HG02763 (cell line): ENCODE data around the gene SPZ1.
"Not testable (repeated sequence)": the region's sequence is repeated elsewhere in the genome, so short reads cannot be mapped to it uniquely, and the experiment has no call there.

Experiments used
- ATAC-seq: cut with Tn5 transposase; IDR thresholded peaks from one replicate; pipeline ENCODE4 v1.9.1; 2021; ENCODE audit warnings: mild to moderate bottlenecking, moderate library complexity; ENCODE audit not compliant: unreplicated experiment

The SPZ1 gene, protein sequence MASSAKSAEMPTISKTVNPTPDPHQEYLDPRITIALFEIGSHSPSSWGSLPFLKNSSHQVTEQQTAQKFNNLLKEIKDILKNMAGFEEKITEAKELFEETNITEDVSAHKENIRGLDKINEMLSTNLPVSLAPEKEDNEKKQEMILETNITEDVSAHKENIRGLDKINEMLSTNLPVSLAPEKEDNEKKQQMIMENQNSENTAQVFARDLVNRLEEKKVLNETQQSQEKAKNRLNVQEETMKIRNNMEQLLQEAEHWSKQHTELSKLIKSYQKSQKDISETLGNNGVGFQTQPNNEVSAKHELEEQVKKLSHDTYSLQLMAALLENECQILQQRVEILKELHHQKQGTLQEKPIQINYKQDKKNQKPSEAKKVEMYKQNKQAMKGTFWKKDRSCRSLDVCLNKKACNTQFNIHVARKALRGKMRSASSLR

DNA sequence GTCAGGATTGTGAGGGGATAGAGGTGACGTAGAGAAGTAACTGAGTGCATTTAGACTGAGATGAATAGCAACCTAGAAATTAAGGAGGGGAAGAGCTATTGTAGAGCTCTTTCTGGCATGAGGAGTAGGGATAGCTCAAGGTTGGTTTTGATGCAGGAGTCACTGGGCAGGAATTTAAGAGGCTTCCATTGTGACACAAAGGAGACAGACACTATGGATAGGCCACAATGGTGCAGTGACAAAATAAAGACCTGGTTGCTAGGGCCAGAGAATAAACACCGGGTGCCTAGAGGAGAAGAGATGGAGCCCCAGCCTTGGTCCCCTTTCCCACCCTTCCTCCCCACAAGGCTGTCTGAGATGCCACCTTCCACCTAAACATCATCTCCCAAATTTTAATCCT, at the start of gene SPZ1:
Gene SPZ1 (plus strand): TSS at position 301 of the 400 bp plus-strand sequence. CDS start 214 bp downstream, outside the sequence.
- no peak for ATAC-seq

DNA sequence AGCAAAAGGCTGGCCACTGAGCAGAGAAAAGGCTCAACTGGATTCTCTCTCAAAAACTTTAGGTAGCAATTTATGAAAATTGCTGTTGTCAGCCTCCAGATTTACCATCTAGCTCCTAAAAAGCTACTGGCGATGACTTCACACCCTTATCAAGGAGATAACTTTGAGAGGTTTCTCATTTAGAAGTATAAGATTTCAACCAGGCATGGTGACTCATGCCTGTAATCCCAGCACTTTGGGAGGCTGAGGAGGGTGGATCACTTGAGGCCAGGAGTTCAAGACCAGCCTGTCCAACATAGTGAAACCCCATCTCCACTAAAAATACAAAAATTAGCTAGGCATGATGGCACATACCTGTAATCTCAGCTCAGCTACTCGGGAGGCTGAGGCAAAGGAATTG, 49.3 kb upstream of the SPZ1 start:
- ATAC-seq, result not testable (repeated sequence)

DNA sequence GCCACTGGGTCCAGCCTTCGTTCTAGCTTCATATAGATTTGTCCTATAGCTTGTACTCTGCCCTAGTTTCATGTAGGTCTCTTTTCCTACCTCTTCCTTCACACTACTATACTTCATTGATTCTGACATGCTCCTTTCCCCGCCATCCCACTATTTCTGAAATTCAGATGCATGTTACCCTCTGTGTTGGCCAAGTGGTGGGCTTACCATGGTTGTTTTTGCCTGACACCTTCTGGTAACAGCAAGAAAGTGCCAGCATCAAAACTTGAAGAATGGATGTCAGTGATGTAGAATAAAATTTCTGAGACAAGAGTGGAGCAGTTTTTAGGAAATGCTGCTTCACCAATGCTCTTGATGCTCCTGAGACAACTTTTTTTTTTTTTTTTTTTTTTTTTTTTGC, 44.5 kb upstream of the SPZ1 start:
- ATAC-seq, result no peak

DNA sequence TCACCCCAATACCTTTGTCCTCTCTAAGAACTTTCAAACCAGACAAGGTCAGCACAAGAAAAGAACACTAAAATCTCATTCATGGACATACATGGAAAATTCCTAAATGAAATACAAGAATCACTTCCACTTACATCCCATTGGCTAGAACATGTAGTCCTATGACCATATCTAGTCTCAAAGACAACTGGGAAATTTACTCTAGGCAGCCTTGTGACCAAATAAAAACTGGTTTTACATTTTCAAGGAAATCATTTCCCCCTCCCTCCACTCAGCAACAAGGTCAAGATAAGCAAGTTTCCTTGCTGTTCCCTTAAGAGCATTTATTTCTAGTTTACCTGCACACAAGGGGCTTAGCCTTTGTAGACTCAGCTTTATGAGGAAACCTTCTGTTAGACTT, 43.6 kb upstream of the SPZ1 start:
- no peak for ATAC-seq

DNA sequence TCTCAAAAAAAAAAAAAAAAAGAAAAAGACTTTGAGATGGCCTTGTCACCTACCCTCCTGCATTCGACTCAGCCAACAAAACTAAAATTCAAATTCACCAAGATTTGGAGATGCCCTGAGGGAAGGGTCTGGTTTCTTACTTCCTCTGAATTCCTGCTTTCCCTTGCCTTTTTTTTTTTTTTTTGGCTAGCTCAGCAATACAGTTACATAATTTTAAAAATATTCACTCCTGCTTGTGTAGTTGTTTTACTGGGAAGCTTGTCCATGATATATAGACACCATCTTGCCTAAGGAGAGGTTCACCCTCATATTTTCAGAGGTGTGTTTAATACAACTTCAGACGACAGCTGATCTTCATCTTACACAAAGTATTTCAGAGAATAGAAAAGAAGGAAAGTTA, 42.6 kb upstream of the SPZ1 start:
- ATAC-seq, result no peak

DNA sequence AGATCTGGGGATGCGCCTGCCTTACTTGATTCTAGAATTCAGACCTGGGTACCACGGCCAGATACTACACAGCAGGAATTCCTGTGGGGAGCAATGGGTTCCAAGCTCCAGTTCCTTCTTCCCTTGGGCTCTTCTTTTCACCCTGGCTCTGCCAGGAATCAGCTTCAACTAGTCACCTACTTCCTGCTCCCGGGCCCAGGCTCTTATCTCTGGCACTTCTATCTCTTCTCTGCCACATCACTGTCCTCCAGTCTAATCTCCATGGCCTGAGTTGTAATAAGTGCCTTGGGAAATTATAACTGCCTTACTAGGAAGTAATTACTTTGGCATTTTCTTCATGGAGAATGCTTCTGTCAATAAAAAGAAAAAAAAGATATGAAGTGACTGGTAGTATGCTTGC, 37.7 kb upstream of the SPZ1 start:
- no peak for ATAC-seq

DNA sequence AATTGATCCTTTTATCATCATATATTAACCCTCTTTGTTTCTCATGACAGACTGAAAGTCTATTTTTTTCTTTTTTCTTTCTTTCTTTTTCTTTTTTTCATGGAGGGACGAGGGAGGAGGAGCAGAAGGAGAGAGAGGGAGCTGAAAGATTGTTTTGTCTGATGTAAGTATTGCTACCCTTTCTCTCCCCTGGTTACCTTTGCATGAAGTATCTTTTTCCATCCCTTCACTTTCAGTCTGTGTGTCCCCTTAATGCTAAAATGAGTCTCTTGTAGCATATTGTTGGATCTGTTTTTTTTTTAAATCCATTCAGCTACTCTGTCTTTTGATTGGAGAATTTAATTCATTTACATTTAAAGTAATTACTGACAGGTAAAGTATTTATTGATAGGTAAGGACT, 36.4 kb upstream of the SPZ1 start:
- no peak for ATAC-seq

DNA sequence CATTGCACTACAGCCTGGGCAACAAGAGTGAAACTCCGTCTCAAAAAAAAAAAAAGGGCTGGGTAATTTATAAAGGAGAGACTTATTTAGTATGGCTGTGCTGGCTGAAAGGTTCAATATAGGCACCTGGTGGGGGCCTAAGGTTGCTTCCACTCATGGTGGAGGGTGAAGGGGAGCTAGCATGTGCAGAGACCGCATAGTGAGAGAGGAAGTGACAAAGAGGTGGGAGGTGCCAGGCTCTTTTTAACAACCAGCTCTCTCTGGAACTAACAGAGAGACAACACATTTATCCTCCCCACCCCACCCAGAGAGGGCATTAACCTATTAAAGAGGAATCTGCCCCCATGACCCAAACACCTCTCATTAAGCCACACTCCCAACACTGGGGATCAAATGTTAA, 35.1 kb upstream of the SPZ1 start:
- ATAC-seq, result no peak

DNA sequence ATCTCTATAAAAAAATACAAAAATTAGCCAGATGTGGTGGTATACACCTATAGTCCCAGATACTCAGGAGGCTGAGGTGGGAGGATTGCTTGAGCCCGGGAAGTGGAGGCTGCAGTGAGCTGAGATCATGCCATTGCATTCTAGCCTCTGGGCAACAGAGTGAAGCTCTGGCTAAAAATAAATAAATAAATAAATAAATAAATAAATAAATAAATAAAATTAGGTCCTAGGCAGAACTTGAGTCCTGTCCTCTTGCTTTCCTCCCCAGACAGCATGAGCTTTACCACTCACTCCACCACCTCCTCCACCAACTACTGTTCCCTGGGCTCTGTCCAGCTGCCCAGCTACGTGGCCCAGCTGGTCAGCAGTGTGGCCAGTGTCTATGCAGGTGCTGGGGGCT, 31.6 kb upstream of the SPZ1 start:
- no peak for ATAC-seq

DNA sequence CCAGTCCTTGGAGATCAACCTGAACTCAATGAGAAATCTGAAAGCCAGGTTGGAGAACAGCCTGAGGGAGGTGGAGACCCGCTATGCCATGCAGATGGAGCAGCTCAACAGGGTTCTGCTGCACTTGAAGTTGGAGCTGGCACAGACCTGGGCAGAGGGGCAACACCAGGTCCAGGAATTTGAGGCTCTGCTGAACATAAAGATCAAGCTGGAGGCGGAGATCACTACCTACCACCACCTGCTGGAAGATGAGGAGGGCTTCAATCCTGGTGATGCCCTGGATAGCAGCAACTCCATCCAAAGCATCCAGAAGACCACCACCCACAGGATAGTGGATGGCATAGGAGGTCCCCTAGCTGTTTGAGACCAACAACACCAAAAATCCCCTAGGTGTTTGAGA, 30.5 kb upstream of the SPZ1 start:
- ATAC-seq, result no peak

DNA sequence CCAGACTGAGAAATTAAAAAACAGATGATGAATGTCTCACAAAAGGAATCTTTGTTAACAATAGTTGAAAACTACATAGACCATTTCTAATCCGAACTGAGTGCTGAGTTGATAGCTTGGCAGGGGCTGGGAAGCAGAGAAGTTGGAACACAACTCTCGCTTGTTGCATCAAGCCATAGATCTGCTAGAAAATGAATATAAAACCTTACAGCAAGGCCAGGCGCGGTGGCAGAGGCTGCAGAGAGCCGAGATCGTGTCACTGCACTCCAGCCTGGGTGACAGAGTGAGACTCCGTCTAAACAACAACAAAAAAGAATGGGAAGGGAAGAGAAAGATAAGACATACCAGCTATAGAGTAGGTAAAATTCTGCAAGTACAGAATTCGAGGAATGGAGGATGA, 28.0 kb upstream of the SPZ1 start:
- no peak for ATAC-seq

DNA sequence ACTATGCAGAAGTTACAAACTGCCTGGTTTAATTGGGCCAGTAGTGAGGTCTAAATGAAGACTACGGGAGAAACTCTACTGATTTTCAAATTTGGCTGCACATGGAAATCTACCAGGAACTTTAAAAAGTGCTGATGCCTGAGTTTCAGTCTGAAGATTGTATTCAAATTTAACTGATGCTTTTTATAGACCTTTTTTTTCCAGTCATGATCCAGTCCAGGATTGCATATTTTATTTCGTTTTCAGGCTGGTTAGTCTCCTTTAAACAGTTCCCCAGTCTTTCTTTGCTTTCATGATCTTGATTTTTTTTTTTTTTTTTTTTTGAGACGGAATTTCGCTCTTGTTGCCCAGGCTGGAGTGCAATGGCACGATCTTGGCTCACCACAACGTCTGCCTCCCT, 23.7 kb upstream of the SPZ1 start:
- no peak for ATAC-seq

DNA sequence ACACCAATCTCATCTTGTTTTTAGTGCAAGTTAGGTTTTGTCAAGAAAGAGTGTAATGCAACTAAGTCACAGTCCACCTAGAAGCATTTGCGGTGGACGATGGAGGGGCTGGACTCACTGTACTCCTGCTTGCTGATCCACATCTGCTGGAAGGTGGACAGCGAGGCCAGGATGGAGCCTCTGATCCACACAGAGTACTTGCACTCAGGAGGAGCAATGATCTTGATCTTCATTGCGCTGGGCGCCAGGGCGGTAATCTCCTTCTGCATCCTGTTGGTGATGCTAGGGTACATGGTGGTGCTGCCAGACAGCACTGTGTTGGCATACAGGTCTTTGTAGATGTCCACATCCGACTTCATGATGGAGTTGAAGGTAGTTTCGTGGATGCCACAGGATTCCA, 20.2 kb upstream of the SPZ1 start:
- ATAC-seq, result no peak

DNA sequence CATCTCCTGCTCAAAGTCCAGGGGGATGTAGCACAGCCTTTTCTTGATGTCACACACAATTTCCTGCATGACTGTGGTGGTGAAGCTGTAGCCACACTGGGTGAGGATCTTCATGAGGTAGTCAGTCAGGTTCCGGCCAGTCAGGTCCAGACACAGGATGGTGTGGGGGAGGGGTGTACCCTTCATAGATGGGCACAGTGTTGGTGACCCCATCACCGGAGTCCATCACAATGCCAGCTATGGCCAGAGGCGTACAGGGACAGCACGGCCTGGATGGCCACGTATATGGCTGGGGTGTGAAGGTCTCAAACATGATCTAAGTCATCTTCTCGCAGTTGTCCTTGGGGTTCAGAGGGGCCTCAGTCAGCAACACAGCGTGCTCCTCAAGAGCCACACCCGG, 19.7 kb upstream of the SPZ1 start:
- ATAC-seq, result no peak

DNA sequence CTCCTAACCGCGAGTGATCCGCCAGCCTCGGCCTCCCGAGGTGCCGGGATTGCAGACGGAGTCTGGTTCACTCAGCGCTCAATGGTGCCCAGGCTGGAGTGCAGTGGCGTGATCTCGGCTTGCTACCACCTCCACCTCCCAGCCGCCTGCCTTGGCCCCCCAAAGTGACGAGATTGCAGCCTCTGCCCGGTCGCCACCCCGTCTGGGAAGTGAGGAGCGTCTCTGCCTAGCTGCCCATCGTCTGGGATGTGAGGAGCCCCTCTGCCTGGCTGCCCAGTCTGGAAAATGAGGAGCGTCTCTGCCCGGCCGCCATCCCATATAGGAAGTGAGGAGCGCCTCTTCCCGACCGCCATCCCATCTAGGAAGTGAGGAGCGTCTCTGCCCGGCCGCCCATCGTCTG, 19.0 kb upstream of the SPZ1 start:
- not testable (repeated sequence) for ATAC-seq

DNA sequence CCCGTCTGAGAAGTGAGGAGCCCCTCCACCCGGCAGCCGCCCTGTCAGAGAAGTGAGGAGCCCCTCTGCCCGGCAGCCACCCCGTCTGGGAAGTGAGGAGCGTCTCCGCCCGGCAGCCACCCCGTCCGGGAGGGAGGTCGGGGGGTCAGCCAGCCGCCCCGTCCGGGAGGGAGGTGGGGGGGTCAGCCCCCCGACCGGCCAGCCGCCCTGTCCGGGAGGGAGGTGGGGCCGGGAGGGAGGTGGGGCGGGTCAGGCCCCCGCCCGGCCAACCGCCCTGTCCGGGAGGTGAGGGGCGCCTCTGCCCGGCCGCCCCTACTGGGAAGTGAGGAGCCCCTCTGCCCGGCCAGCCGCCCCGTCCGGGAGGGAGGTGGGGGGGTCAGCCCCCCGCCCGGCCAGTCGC, 18.5 kb upstream of the SPZ1 start:
- not testable (repeated sequence) for ATAC-seq

DNA sequence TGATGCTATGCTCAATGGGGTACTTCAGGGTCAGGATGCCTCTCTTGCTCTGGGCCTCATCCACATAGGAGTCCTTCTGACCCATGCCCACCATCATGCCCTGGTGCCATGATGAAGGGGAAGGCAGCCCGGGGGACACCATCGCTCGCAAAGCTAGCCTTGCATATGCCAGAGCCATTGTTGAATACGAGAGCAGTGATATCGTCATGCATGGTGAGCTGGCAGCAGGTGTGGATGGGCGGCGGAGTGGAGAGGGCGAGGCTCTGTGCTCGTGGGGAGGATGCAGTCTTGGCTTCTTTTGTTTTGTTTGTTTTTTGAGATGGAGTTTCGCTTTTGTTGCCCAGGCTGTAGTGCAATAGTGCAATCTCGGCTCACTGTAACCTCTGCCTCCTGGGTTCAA, 17.2 kb upstream of the SPZ1 start:
- no peak for ATAC-seq

DNA sequence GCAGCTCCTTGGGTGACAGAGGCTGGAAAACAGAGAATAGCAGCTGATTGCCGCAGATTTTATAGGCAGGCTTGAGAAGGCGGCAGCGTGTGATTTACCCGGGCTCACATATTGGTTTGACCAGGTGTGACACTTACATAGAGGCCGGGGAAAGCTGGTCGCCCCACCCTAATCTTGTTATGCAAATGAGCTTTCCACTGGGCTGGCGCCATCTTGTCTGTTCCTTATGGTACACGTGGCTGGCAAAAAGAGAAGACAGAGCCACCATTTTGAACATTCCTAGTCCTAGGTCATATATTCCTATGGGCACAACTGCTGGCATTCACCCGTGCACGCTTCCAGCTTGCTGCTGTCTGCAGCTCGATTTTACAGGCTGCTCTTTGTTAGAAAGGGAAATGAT, 11.3 kb upstream of the SPZ1 start:
- ATAC-seq, result no peak

DNA sequence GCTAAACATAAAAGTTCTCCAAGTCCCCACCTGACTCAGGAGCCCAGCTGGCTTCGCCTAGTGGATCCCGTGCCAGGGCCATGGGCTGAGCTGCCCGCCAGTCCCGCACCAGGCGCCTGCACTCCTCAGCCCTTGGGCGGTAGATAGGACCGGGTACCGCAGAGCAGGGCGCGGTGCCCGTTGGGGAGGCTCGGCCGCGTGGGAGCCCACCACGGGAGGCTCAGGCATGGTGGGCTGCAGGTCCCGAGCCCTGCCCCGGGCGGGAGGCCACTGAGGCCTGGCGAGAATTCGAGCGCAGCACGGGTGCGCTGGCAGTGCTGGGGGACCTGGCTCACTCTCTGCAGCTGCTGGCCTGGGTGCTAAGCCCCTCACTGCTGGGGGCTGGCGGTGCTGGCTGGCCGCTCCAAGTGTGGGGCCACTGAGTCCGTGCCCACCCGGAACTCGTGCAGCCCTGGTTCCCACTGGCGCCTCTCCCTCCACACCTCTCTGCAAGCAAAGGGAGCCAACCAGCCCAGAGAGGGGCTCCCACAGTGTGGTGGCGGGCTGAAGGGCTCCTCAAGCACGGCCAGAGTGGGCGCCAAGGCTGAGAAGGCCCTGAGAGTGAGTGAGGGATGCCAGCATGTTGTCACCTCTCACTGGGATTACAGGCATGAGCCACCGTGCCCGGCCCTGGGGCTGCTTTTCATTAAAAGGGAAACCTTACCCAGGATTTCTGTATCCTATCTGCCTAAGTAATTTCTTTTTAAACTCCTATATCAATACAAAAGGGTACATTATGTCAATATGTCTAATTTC, 9.7 kb upstream of the SPZ1 start:
- no peak for ATAC-seq

DNA sequence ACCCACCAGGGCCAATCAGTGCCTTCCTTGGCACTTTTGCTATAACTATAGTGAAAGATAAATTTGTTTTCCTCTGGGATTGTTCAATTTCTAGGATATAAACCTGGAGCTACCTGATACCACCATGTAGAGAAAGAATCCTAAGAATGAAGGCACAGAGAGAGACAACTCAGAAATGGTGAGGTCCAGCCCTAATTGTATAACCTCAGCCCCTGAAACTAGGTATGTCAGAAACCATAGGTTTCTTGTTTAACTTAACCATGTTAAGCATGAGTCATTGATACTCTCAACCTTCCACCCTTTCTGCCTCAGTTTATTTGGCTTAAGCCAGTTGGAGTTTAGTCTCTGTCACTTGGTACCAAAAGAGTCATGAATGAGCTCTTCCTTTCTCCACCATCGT, 4.6 kb upstream of the SPZ1 start:
- no peak for ATAC-seq

DNA sequence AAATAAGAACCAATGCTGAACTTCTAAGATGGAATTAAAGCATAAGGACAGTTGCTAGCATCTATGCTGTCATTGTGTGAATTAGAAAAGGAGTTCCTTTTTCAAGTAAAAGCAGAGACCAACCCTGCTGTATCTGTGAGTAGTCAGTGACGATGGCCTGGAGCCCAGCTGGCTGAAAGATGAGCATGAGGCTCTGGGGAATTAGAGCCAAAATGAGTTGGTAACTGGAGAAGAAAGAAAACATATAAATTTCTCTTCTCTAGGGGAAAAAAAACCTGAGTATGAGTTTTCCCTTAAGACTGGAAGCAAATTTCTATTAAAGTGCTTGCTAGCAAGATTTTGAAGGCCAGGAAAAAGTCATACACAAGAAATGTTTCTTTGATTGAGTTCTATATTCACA, 1.6 kb upstream of the SPZ1 start:
- no peak for ATAC-seq

DNA sequence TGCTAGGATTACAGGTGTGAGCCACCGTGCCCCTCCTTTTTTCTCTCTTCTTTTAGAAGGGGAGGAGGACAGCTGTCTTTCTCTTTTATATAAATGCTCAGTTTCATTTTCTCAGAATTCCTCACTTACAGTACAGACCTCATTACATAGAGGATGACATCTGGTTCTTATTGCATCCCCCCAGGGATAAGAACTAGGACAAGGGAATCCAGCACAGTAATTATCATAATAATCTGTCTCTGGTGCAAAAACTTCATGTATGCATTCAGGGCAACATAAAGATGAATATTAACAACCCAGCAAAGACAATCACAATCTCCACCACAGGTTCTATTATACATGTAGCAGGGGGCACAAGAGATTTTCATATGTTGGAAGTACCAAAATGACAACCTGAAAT, 5.1 kb downstream of the SPZ1 start:
- no peak for ATAC-seq
